Pancreas (tissue), 10 donors: ENCODE data around the gene PRR5L. TPM values are rescaled to one million over a fixed set of nuclear protein-coding genes. Genes with fewer than 3 reads are reported as not detected.

Source experiments
- ATAC-seq, 4 donors: fragments of 200-7000 bp; cut with Tn5 transposase; one replicate each; pipeline versions ENCODE4 v1.8.0 to v1.9.1; 2020; ENCODE audit warnings: mild to moderate bottlenecking in 4 of 4, moderate library complexity in 4 of 4
- DNase-seq, 6 donors: peaks; one replicate each; pipeline ENCODE4 v3.0.0-alpha.2; 2020
- FAIRE-seq: peaks from 2 replicates; lab custom pipeline; 2012; peaks lifted over from hg19 to GRCh38; lab: Jason Lieb, UNC
- H3K27ac ChIP-seq, 4 donors: fragments of 200-600 bp; sonication (generic); 1 replicate in 3 of 4; 2 replicates in 1 of 4; pipeline versions ENCODE4 v1.5.0 to v1.8.0; 2020
- H3K27me3 ChIP-seq, 4 donors: fragments of 200-600 bp; one replicate each; pipeline ENCODE4 v1.8.0; 2021
- H3K36me3 ChIP-seq, 3 donors: fragments of 200-600 bp; sonication (generic) in 1 of 3; one replicate each; pipeline versions ENCODE4 v1.5.0 to v1.8.0; 2020 to 2021
- H3K4me1 ChIP-seq, 3 donors: fragments of 200-600 bp; one replicate each; pipeline ENCODE4 v1.8.0; 2021
- H3K4me3 ChIP-seq, 4 donors: fragments of 200-600 bp; sonication (generic) in 2 of 4; one replicate each; pipeline versions ENCODE4 v1.5.0 to v1.8.0; 2020 to 2021
- H3K9me3 ChIP-seq, 4 donors: fragments of 200-600 bp; one replicate each; pipeline ENCODE4 v1.8.0; 2021
- WGBS, 2 donors: extraction: QIAGEN DNeasy Blood & Tissue Kit; methylation state at CpG; one replicate each; pipeline ENCODE4 v1.1.7; 2013; 5-methylcytosine and 5-hydroxymethylcytosine counted together
- intact Hi-C, 3 donors: fragments of 100-400 bp; cut with DNase I; formaldehyde crosslinking; loops; one replicate each; pipeline versions ENCODE4 v1.11.1 to v1.14.2; 2022
- polyA plus RNA-seq, 2 donors: library from polyadenylated mRNA; stranded (reverse); fragments of 200-250 nt; gene quantifications; one replicate each; pipeline ENCODE4 v1.2.3, GENCODE V29; 2013
- total RNA-seq, 6 donors: library from RNA; stranded (reverse); fragmentation: NEBNext Ultra II Directional in 4 of 6; extraction: Animal tissue kit (Norgen Biotek cat#: 25700) in 4 of 6; gene quantifications; one replicate each; pipeline versions ENCODE4 v1.2.1 to v1.2.4, GENCODE V29; 2021 to 2023
- TF ChIP-seq, protein P1 (sequence below), 4 donors: fragments of 200-600 bp; sonication (generic) in 3 of 4; IDR thresholded peaks; one replicate each; pipeline versions ENCODE4 v1.5.0 to v1.8.0; 2021; ENCODE audit warnings: antibody characterized with exemption in 4 of 4
- donor health status: healthy with polysubstance abuse.
- donor health status: DM: no; HTN: no; CAD: no; lungs with moderate emphysema.
- donor health status: DM: no; HTN: no; CAD: no.
- donor health status: control.
- donor health status: control.
- donor health status: Bipolar disorder and iron deficiency.
- donor health status: DM: yes; HTN: yes; CAD: no.
- donor health status: DM: no; HTN: no; CAD: no.
- donor health status: DM: no; HTN: no; CAD: no.
- donor health status: DM: yes; HTN: yes; CAD: no.

Gene PRR5L
- total and polyA plus RNA-seq, 8 donors: 1.3 to 9.0 (median 2.2) TPM

DNA sequence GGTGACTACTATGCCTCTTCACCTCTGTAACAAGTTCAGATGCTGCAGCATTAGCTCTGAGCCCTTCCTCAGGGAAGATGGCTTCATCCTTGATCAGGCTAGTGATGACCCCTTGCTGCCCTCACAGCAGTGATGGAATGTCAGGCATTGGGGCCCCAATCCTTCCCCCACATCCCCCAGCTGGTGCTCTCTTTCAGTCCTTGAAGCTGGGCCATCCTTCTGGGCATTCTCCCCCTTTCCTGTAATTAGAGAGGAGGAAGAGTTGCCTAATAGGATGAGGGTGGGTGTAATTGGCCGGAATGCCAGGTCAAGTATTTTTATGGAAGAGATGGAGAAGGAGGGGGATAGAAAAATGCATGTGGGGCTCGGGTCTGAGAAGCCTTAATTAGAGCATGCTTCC lies 151.4 kb downstream of the PRR5L start:
- FAIRE-seq (no peak), ATAC-seq (peak in 1 of 4 donors; percentile 9), DNase-seq (no peak)
- 48 to 53% methylated on average over 2 of the region's 2 CpGs for WGBS, 2 donors
- no peaks in the 10 kb centered on the region for H3K27me3 ChIP-seq
- no peak overlapping the region for H3K4me3 ChIP-seq
- no peaks in the 10 kb centered on the region for H3K9me3 ChIP-seq
- TF ChIP-seq, protein P1, sequence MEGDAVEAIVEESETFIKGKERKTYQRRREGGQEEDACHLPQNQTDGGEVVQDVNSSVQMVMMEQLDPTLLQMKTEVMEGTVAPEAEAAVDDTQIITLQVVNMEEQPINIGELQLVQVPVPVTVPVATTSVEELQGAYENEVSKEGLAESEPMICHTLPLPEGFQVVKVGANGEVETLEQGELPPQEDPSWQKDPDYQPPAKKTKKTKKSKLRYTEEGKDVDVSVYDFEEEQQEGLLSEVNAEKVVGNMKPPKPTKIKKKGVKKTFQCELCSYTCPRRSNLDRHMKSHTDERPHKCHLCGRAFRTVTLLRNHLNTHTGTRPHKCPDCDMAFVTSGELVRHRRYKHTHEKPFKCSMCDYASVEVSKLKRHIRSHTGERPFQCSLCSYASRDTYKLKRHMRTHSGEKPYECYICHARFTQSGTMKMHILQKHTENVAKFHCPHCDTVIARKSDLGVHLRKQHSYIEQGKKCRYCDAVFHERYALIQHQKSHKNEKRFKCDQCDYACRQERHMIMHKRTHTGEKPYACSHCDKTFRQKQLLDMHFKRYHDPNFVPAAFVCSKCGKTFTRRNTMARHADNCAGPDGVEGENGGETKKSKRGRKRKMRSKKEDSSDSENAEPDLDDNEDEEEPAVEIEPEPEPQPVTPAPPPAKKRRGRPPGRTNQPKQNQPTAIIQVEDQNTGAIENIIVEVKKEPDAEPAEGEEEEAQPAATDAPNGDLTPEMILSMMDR (IDR thresholded peaks at IDR 0.05): no peak
- intact Hi-C loops: no loop called here
- H3K4me1 ChIP-seq: peaks cover 0 to 11% (median 8%) of the 10 kb centered on the region in 3 donors
- no peaks in the 10 kb centered on the region for H3K36me3 ChIP-seq
- no peak overlapping the region for H3K27ac ChIP-seq

DNA sequence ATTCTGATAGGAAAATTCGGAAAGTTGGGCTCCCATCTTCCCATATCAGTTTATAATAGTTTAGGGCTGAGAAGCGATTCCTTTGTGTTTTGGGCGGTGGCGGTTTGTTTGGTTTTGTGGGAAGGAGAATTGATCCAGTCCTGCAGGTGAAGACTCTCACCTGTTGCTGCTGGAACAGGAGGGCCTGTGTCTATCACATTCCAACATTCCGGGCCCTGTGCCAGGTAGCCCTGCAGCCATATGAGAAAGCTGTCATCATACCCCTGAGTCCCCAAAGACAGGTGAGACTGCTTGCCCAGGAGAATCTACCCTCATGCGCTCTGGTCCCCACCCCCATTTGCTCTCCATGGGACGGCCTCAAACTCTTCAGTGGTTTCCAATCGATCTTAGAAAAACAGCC lies 151.9 kb downstream of the PRR5L start:
- ATAC-seq (peak; percentile 37 to 81 (median 64)), DNase-seq (peak in 5 of 6 donors; percentile 43 to 76 (median 62)), FAIRE-seq (no peak)
- intact Hi-C loops: no loop called here
- TF ChIP-seq, protein P1 (IDR thresholded peaks at IDR 0.05): no peak
- Histone ChIP-seq H3K4me3 (no peak overlapping the region), H3K36me3 (no peaks in the 10 kb centered on the region), H3K4me1 (peaks cover 0 to 11% (median 11%) of the 10 kb centered on the region in 3 donors), H3K27ac (no peak overlapping the region), H3K27me3 (no peaks in the 10 kb centered on the region), H3K9me3 (no peaks in the 10 kb centered on the region)
- WGBS, 2 donors: 23 to 28% methylated on average over 8 of the region's 8 CpGs

DNA sequence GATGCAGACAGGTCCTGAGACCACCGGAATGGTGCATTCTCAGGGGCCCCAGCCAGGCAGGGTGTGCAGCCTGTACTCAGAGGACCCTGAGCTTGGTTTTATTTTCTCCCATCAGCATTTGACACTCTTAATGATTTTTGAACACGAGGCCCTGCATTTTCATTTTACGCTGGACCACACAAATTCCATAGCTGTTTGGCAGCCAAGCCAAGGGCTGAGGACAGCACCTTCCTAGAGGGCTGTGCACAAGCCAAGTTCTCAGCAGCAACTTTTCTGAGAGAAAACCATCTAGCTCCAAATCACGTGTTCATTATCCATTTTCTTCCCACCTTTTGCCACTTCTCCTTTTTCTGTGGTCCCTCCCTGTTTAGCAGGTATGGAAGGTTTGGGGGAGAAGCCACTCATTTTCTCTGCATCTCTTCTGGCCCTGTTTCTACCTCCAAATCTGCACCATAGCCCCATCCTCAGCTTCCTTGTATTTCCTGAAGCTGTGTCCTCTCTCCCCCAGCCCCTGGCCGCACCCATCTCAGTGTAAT lies 153.5 kb downstream of the PRR5L start:
- Histone ChIP-seq H3K4me3 (no peak overlapping the region), H3K4me1 (peaks cover 0 to 11% (median 11%) of the 10 kb centered on the region in 3 donors), H3K27ac (peak overlapping the region in 2 of 4 donors; percentile 5 to 27), H3K9me3 (no peaks in the 10 kb centered on the region), H3K27me3 (no peaks in the 10 kb centered on the region), H3K36me3 (no peaks in the 10 kb centered on the region)
- DNase-seq: no peak
- FAIRE-seq: no peak
- intact Hi-C loops: loop anchor here in 1 of 3 donors (10.0 kb wide), 1 partner anchor 155 kb away; the partner anchor contains the start of gene PRR5L
- peak in 1 of 4 donors; percentile 19 for ATAC-seq
- 55 to 62% methylated on average over 5 of the region's 5 CpGs for WGBS, 2 donors
- TF ChIP-seq, protein P1 (IDR thresholded peaks at IDR 0.05): no peak

DNA sequence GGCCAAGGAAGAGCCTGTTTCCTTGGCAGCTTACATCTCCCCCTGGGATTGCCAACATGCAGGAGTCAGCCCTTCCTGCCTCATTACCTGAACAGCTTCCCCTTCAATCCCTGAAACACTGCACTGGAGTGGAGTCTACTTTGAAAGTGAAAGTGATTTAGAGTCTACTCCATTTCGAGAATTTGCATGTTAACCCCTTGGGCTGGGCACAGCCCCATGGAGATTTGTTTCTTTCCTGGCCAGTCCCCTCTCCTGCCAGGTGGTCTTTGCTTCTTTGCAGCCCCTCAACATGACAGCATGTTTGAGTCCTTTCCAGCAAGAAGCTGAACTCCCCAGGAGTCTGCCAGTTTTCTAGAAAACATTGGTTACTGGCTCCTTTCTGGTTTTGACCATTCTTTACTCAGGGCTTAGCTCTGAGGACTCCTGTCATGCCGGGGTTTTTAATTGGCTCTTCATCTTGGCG lies 154.1 kb downstream of the PRR5L start:
- Histone ChIP-seq H3K27ac (peak overlapping the region in 2 of 4 donors; percentile 5 to 27), H3K4me1 (peaks cover 0 to 11% (median 11%) of the 10 kb centered on the region in 3 donors), H3K36me3 (no peaks in the 10 kb centered on the region), H3K27me3 (no peaks in the 10 kb centered on the region), H3K4me3 (no peak overlapping the region), H3K9me3 (no peaks in the 10 kb centered on the region)
- TF ChIP-seq, protein P1 (IDR thresholded peaks at IDR 0.05): no peak
- peak in 3 of 4 donors; percentile 64 to 69 (median 65) for ATAC-seq
- no peak for FAIRE-seq
- 50 to 57% methylated on average over 3 of the region's 3 CpGs for WGBS, 2 donors
- no peak for DNase-seq
- intact Hi-C loops: loop anchor here in 1 of 3 donors (10.0 kb wide), 1 partner anchor 155 kb away; the partner anchor contains the start of gene PRR5L

DNA sequence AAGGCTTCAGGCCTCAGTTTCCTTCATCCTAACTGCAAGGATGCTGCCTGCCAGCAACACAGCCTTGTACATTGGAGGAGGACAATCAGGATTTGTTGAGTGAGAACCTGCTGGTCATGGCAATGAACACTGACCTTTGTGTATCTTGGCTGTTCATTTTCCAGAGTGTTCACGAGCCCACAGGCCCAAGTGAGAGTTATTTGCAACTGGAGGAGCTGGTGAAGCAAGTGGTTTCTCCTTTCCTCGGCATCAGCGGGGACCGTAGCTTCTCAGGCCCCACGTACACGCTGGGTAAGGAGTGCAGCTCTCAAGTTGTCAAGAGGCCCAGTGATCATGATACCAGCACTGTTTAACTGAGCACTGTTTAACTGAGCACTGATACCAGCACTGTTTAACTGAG lies 155.0 kb downstream of the PRR5L start:
- Histone ChIP-seq H3K27me3 (no peaks in the 10 kb centered on the region), H3K4me3 (no peak overlapping the region), H3K27ac (no peak overlapping the region), H3K36me3 (no peaks in the 10 kb centered on the region), H3K4me1 (peaks cover 0 to 11% (median 11%) of the 10 kb centered on the region in 3 donors), H3K9me3 (no peaks in the 10 kb centered on the region)
- intact Hi-C loops: loop anchor here in 1 of 3 donors (10.0 kb wide), 1 partner anchor 156 kb away; the partner anchor contains the start of gene PRR5L
- ATAC-seq: no peak
- WGBS, 2 donors: 89 to 90% methylated on average over 6 of the region's 6 CpGs
- FAIRE-seq: no peak
- TF ChIP-seq, protein P1 (IDR thresholded peaks at IDR 0.05): no peak
- no peak for DNase-seq
